HCT116 (cell line): ENCODE data around the gene MIER3. TPM values are rescaled to one million over a fixed set of nuclear protein-coding genes. Genes with fewer than 3 reads are reported as not detected.

Source experiments
- ATAC-seq: fragments of 200-7000 bp; cut with Tn5 transposase; 2 replicates; pipeline ENCODE4 v1.9.1; 2020; ENCODE audit warnings: mild to moderate bottlenecking, moderate library complexity
- BruUV-seq: library from RNA; stranded (reverse); fragments of 400-500 nt; replicated peaks from 2 replicates; lab custom pipeline; 2021; lab: Mats Ljungman, UMichigan
- CTCF ChIA-PET: fragments of 300-600 bp; sonication (Branson Sonifier 250); formaldehyde crosslinking; loops from one replicate; lab custom pipeline; 2021; ENCODE audit warnings: antibody characterized with exemption; lab: Charles Lee
- POLR2A ChIA-PET: fragments of 300-600, 350-600 bp; sonication (Branson Sonifier 250); formaldehyde crosslinking; loops from one replicate; lab custom pipeline; 2021; ENCODE audit warnings: antibody characterized with exemption; lab: Charles Lee
- RAD21 ChIA-PET, 2 experiments: fragments of 300-600 bp; sonication (Branson Sonifier 250); formaldehyde crosslinking; loops; one replicate each; lab custom pipeline; 2023; ENCODE audit warnings: low total read pairs in 2 of 2; ENCODE audit not compliant: uncharacterized antibody in 2 of 2, unreplicated experiment in 2 of 2, low non-redundant PET in 1 of 2; lab: Charles Lee
- DNase-seq: peaks from one replicate; pipeline ENCODE4 v3.0.0-alpha.2; 2010; ENCODE audit warnings: low read depth, low spot score
- H2AFZ ChIP-seq: fragments of 200-600 bp; shearing (Covaris generic), sonication (generic); 2 replicates; pipeline ENCODE4 v1.6.1; 2017; ENCODE audit warnings: low read depth, mixed run types, mixed read lengths, antibody characterized with exemption, low read length; ENCODE audit not compliant: poor library complexity, severe bottlenecking
- H3K27ac ChIP-seq: 2 replicates; pipeline ENCODE4 v1.5.1; 2012; ENCODE audit warnings: low read depth, low read length
- H3K27me3 ChIP-seq: fragments of 200-600 bp; sonication (generic); 2 replicates; pipeline ENCODE4 v1.6.1; 2016; ENCODE audit warnings: mixed run types, low read length, mixed read lengths; ENCODE audit not compliant: insufficient read depth
- H3K36me3 ChIP-seq, 2 experiments: fragments of 200-500 bp in 1 of 2; fragments of 200-600 bp in 1 of 2; sonication (Bioruptor generic) in 1 of 2; sonication (generic) in 1 of 2; 2 replicates each; pipeline versions ENCODE4 v1.5.1 to v1.6.1; 2014 to 2016; ENCODE audit warnings: low read length in 2 of 2, inconsistent platforms in 1 of 2, mixed read lengths in 1 of 2, mixed run types in 1 of 2; ENCODE audit not compliant: insufficient read depth in 2 of 2, control insufficient read depth in 1 of 2
- H3K4me1 ChIP-seq, 2 experiments: fragments of 200-600 bp in 1 of 2; sonication (generic) in 1 of 2; 2 replicates each; pipeline versions ENCODE4 v1.5.1 to v1.6.1; 2012 to 2017; ENCODE audit warnings: low read length in 2 of 2, inconsistent platforms in 1 of 2, mild to moderate bottlenecking in 1 of 2, mixed read lengths in 1 of 2, mixed run types in 1 of 2, moderate library complexity in 1 of 2; ENCODE audit not compliant: insufficient read depth in 2 of 2, control insufficient read depth in 1 of 2
- H3K4me2 ChIP-seq: fragments of 200-600 bp; sonication (generic); 2 replicates; pipeline ENCODE4 v1.6.1; 2017; ENCODE audit warnings: mixed run types, low read length, mixed read lengths
- H3K4me3 ChIP-seq, 2 experiments: fragments of 200-600 bp in 1 of 2; sonication (generic) in 1 of 2; replicated peaks in 1 of 2; 2 replicates each; pipeline ENCODE4 v1.5.1; 2011 to 2016; ENCODE audit warnings: low read length in 2 of 2, control low read depth in 1 of 2, low read depth in 1 of 2, mild to moderate bottlenecking in 1 of 2, mixed read lengths in 1 of 2, mixed run types in 1 of 2
- H3K79me2 ChIP-seq: fragments of 200-600 bp; sonication (generic); 2 replicates; pipeline ENCODE4 v1.6.1; 2017; ENCODE audit warnings: mild to moderate bottlenecking, mixed run types, low read length, moderate library complexity, mixed read lengths; ENCODE audit not compliant: insufficient read depth
- H3K9ac ChIP-seq: fragments of 200-600 bp; sonication (generic); 2 replicates; pipeline ENCODE4 v1.6.1; 2016; ENCODE audit warnings: low read length, mixed read lengths
- H3K9me2 ChIP-seq: fragments of 200-600 bp; sonication (generic), shearing (Covaris generic); 2 replicates; pipeline ENCODE4 v1.6.1; 2017; ENCODE audit warnings: mixed run types, mild to moderate bottlenecking, moderate library complexity; ENCODE audit not compliant: insufficient read depth
- H3K9me3 ChIP-seq, 2 experiments: fragments of 200-500 bp in 1 of 2; fragments of 200-600 bp in 1 of 2; sonication (Bioruptor generic) in 1 of 2; sonication (generic) in 1 of 2; 2 replicates each; pipeline ENCODE4 v1.6.1; 2014 to 2017; ENCODE audit warnings: low read length in 2 of 2, mixed read lengths in 2 of 2, inconsistent platforms in 1 of 2, low read depth in 1 of 2, mild to moderate bottlenecking in 1 of 2, mixed run types in 1 of 2, moderate library complexity in 1 of 2; ENCODE audit not compliant: control insufficient read depth in 1 of 2, insufficient read depth in 1 of 2
- H4K20me1 ChIP-seq: fragments of 200-600 bp; sonication (generic), shearing (Covaris generic); 2 replicates; pipeline ENCODE4 v1.6.1; 2017; ENCODE audit warnings: mixed run types, mild to moderate bottlenecking, moderate library complexity; ENCODE audit not compliant: insufficient read depth
- ATF3 ChIP-seq: IDR thresholded peaks from 2 replicates; pipeline ENCODE4 v1.6.1; 2012
- CBX3 ChIP-seq: IDR thresholded peaks from 2 replicates; pipeline ENCODE4 v1.6.1; 2012; ENCODE audit warnings: low read depth
- CEBPB ChIP-seq: IDR thresholded peaks from 2 replicates; pipeline ENCODE4 v1.6.1; 2012; ENCODE audit warnings: low read depth
- CTCF ChIP-seq, 3 experiments: fragments of 200-600 bp in 1 of 3; sonication (generic) in 1 of 3; IDR thresholded peaks in 2 of 3; conservative IDR thresholded peaks in 1 of 3; 2 replicates each; pipeline ENCODE4 v1.5.1; 2012 to 2017; ENCODE audit warnings: low read depth in 2 of 3, low read length in 2 of 3, antibody characterized with exemption in 1 of 3, borderline replicate concordance in 1 of 3, control low read depth in 1 of 3, mild to moderate bottlenecking in 1 of 3, mixed read lengths in 1 of 3, mixed run types in 1 of 3, moderate library complexity in 1 of 3; ENCODE audit not compliant: insufficient read depth in 1 of 3
- EGR1 ChIP-seq: IDR thresholded peaks from 2 replicates; pipeline ENCODE4 v1.6.1; 2012; ENCODE audit warnings: low read depth
- ELF1 ChIP-seq: IDR thresholded peaks from 2 replicates; pipeline ENCODE4 v1.6.1; 2012; ENCODE audit warnings: low read depth, borderline replicate concordance
- EZH2 ChIP-seq: fragments of 200-600 bp; sonication (generic); IDR thresholded peaks from 2 replicates; pipeline ENCODE4 v1.6.1; 2017; ENCODE audit warnings: antibody characterized with exemption, mixed run types
- EZH2phosphoT487 ChIP-seq: fragments of 200-600 bp; IDR thresholded peaks from 2 replicates; pipeline ENCODE4 v1.6.1; 2018; ENCODE audit warnings: antibody characterized with exemption, borderline replicate concordance
- FOSL1 ChIP-seq: IDR thresholded peaks from 2 replicates; pipeline ENCODE4 v1.6.1; 2012; ENCODE audit warnings: low read depth
- POLR2AphosphoS5 ChIP-seq: IDR thresholded peaks from 2 replicates; pipeline ENCODE4 v1.6.1; 2011; ENCODE audit warnings: mild to moderate bottlenecking, low read depth, low read length, moderate library complexity
- REST ChIP-seq: IDR thresholded peaks from 2 replicates; pipeline ENCODE4 v1.6.1; 2012; ENCODE audit warnings: low read depth
- SIN3A ChIP-seq: IDR thresholded peaks from 2 replicates; pipeline ENCODE4 v1.6.1; 2012; ENCODE audit warnings: low read depth
- SP1 ChIP-seq: IDR thresholded peaks from 2 replicates; pipeline ENCODE4 v1.6.1; 2012; ENCODE audit warnings: low read depth
- TCF7L2 ChIP-seq: IDR thresholded peaks from 2 replicates; pipeline ENCODE4 v1.7.0; 2011; ENCODE audit warnings: borderline replicate concordance, inconsistent platforms; ENCODE audit not compliant: insufficient read depth, insufficient read length; ENCODE audit errors: extremely low read depth
- ZFX ChIP-seq: fragments of 450-650 bp; IDR thresholded peaks from 2 replicates; pipeline ENCODE4 v1.6.1; 2017
- ZNF274 ChIP-seq: fragments of 200-500 bp; sonication (Bioruptor generic); IDR thresholded peaks from 2 replicates; pipeline ENCODE4 v1.6.1; 2014; ENCODE audit warnings: mild to moderate bottlenecking, low read depth, low read length, inconsistent platforms
- intact Hi-C: fragments of 100-400 bp; cut with micrococcal nuclease; formaldehyde crosslinking; loops from 2 replicates; pipeline ENCODE4 v1.10.0; 2022
- total RNA-seq: library from RNA; stranded (reverse); gene quantifications from one replicate; pipeline ENCODE4 v1.2.1, GENCODE V29; 2021; ENCODE audit not compliant: unreplicated experiment

MIER3 gene
- total RNA-seq, 1 experiment from 2014 or later = 21.9 TPM

- Histone ChIP-seq H3K4me1 (no peaks in the 10 kb centered on the region), H3K4me2 (no peak overlapping the region), H3K9me3 (no peaks in the 10 kb centered on the region), H3K4me3 (no peak overlapping the region)
- no peak for TF ChIP-seq CEBPB
- no peak for TF ChIP-seq EGR1
- TF ChIP-seq ATF3 = no peak
- TF ChIP-seq, all 23 proteins: peak for 0
- intact Hi-C loops = no loop called here
- Histone ChIP-seq H2AFZ (no peak overlapping the region), H3K9me2 (no peaks in the 10 kb centered on the region), H3K27me3 (peaks cover 4% of the 10 kb centered on the region; the same call in 1 of the 2 replicates), H3K79me2 (no peaks in the 10 kb centered on the region), H4K20me1 (no peaks in the 10 kb centered on the region), H3K9ac (no peak overlapping the region), H3K27ac (no peak overlapping the region), H3K36me3 (no peaks in the 10 kb centered on the region)
- no peak for ATAC-seq
- ChIA-PET RAD21 (no interaction called here), CTCF (no interaction called here), POLR2A (no interaction called here)
- BruUV-seq = no TSS peak
- DNase-seq = no peak
These were observed 6.7 kb upstream of the MIER3 start for GRCh38 chr5:56958595-56958994.

- no peak overlapping the region for H3K4me2 ChIP-seq
- ATAC-seq = no peak
- ChIA-PET POLR2A (no interaction called here), CTCF (no interaction called here), RAD21 (no interaction called here)
- no peak overlapping the region for H3K4me3 ChIP-seq
- H4K20me1 ChIP-seq = no peaks in the 10 kb centered on the region
- intact Hi-C loops = loop anchor here (5.0 kb wide), 2 partner anchors 128 to 268 kb away; no protein-coding TSS in a partner anchor
- H3K36me3 ChIP-seq = no peaks in the 10 kb centered on the region
- H3K79me2 ChIP-seq = peaks cover 22% of the 10 kb centered on the region
- H3K9me2 ChIP-seq = no peaks in the 10 kb centered on the region
- peaks cover 8 to 15% of the 10 kb centered on the region in 2 experiments; a peak in 3 of 4 replicates for H3K4me1 ChIP-seq
- H3K9me3 ChIP-seq = no peaks in the 10 kb centered on the region
- no peak for DNase-seq
- H3K27ac ChIP-seq = no peak overlapping the region
- no TSS peak for BruUV-seq
- H3K27me3 ChIP-seq = no peaks in the 10 kb centered on the region
- H3K9ac ChIP-seq = no peak overlapping the region
- no peak overlapping the region for H2AFZ ChIP-seq
- no peak for TF ChIP-seq SP1
- TF ChIP-seq ELF1 = no peak
- TF ChIP-seq EGR1 = no peak
- no peak for TF ChIP-seq ZFX
- no peak for TF ChIP-seq EZH2
- TF ChIP-seq TCF7L2 = no peak
- no peak for TF ChIP-seq REST
- no peak for TF ChIP-seq CTCF (IDR thresholded peaks at IDR 0.05 in 2 of 3, conservative IDR thresholded peaks at IDR 0.05 in 1 of 3; ENCODE audit: borderline replicate concordance in 1 of 3, insufficient read depth in 1 of 3, low read depth in 2 of 3, low read length in 2 of 3)
- TF ChIP-seq EZH2phosphoT487 = no peak
- TF ChIP-seq FOSL1 = no peak
- no peak for TF ChIP-seq SIN3A
- TF ChIP-seq CBX3 = no peak
- TF ChIP-seq POLR2AphosphoS5 = no peak
- TF ChIP-seq ZNF274 = no peak
- no peak for TF ChIP-seq ATF3
These were observed 2.3 kb upstream of the MIER3 start for GRCh38 chr5:56954262-56954661.
